D721Med (cell line): ENCODE data around the gene TMEM50A.
"Not testable (repeated sequence)": the region's sequence is repeated elsewhere in the genome, so short reads cannot be mapped to it uniquely, and the experiment has no call there.

ENCODE experiments used
- DNase-seq: peaks from one replicate; pipeline ENCODE4 v3.0.0; 2011; ENCODE audit warnings: low spot score; ENCODE audit not compliant: insufficient read length
- FAIRE-seq: peaks from 2 replicates; lab custom pipeline; 2011; peaks lifted over from hg19 to GRCh38; lab: Jason Lieb, UNC
- TF ChIP-seq, protein P1 (sequence below): IDR thresholded peaks from 2 replicates; pipeline ENCODE4 v1.5.1; 2012; ENCODE audit warnings: mild to moderate bottlenecking, control low read depth; ENCODE audit not compliant: insufficient read depth; ENCODE audit errors: missing control alignments

Gene TMEM50A

DNA sequence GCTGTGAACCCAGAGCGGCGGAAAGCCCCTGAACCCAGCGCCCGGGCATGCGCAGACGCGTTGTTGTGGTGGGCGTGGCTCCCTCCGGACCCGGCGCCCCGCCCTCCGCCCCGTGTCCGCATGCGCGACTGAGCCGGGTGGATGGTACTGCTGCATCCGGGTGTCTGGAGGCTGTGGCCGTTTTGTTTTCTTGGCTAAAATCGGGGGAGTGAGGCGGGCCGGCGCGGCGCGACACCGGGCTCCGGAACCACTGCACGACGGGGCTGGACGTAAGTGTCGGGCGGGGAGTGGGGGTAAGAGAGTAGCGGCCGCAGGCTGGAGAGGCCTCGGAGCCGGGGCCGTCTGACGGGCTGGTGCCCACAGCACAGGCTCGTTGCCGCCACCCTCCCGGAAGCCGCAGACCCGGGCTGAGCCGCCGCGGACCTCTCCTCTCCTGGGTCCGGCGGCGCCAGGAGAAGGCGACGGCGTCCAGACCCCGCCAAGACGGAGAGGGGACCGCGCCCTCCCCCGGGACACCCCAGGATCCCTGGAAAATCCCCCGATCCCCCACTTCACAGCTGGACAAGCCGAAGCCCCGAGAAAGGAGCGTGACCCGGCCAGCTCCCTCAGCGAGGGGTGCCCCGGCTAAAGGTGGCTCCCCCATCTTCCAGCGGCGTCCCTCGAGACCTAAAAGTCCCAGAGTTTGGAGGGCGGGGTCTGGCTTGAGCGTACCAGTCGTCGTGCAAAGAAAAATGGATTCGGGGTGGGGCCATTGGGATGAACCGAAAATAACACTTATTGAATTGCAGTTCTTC, at the start of gene TMEM50A:
TMEM50A (plus strand) TSS at position 147 of the 794 bp plus-strand sequence. CDS start 2,153 bp downstream, outside the sequence.
- peak; percentile 56 for DNase-seq
- TF ChIP-seq, protein P1, sequence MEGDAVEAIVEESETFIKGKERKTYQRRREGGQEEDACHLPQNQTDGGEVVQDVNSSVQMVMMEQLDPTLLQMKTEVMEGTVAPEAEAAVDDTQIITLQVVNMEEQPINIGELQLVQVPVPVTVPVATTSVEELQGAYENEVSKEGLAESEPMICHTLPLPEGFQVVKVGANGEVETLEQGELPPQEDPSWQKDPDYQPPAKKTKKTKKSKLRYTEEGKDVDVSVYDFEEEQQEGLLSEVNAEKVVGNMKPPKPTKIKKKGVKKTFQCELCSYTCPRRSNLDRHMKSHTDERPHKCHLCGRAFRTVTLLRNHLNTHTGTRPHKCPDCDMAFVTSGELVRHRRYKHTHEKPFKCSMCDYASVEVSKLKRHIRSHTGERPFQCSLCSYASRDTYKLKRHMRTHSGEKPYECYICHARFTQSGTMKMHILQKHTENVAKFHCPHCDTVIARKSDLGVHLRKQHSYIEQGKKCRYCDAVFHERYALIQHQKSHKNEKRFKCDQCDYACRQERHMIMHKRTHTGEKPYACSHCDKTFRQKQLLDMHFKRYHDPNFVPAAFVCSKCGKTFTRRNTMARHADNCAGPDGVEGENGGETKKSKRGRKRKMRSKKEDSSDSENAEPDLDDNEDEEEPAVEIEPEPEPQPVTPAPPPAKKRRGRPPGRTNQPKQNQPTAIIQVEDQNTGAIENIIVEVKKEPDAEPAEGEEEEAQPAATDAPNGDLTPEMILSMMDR, result no peak
- no peak for FAIRE-seq

DNA sequence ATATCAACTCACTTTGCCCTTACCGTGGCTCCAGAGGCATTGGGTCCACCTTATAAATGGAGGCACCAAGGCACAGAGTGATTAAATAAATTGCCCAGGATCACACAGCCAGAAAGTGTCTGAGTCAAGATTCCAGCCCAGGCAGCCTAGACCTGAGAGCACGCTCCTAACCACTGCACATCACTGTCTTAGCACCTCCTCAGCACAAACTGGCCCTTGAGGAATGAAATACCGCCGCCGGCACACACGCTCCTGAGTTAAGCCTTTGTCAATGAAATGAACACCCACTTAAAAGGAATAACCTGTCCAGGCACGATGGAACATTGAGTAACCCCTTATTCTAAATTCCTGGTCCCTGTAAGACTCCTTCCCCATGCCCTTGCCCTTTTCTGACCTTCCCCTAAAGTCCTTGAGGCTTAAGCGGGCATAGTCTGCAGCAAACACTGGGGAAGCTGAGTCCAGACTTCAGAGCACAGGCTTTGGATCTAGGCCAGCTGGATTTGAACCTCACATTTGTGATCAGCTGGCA, 49.5 kb upstream of the TMEM50A start:
- DNase-seq, FAIRE-seq: not testable (repeated sequence)

DNA sequence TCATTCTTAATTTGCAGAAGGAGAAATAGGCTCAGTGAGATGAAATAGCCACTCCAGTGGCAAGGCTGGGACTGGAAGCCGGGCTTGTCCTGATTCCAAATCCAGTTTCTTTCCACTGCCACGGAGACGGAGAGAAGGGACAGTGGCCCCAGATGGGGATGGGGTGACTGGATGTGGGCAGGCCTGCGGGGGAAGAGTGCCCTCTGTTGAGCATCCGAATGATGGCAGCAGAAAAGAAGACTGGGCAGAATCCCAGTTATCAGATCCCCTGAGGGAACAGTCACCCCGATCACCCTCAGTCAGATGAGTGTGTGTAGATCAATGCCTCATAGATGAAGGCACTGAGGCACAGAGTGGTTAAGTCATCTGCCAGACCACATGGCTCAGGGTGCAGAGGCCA, 48.1 kb upstream of the TMEM50A start:
- not testable (repeated sequence) for FAIRE-seq, DNase-seq
- TF ChIP-seq, protein P1, result peak; percentile 8

DNA sequence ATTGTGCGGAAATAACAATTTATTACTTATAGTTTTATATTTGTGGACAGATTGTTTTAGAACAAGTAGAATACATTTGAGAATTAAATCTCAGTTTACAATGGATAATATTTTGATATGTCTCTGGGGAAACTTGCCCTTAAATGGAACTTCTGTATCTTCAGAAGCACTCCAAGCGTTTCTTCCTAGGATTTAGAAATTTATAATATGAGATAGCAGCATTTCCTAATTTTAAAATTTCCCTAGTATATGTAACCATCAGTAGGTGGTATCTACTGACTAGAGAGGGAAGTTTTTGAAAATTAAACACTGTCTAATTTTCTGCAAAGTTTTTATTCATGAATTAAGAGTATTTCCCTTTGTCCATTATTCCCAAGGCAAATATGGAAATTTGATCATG, 44.7 kb upstream of the TMEM50A start:
- not testable (repeated sequence) for FAIRE-seq, DNase-seq

DNA sequence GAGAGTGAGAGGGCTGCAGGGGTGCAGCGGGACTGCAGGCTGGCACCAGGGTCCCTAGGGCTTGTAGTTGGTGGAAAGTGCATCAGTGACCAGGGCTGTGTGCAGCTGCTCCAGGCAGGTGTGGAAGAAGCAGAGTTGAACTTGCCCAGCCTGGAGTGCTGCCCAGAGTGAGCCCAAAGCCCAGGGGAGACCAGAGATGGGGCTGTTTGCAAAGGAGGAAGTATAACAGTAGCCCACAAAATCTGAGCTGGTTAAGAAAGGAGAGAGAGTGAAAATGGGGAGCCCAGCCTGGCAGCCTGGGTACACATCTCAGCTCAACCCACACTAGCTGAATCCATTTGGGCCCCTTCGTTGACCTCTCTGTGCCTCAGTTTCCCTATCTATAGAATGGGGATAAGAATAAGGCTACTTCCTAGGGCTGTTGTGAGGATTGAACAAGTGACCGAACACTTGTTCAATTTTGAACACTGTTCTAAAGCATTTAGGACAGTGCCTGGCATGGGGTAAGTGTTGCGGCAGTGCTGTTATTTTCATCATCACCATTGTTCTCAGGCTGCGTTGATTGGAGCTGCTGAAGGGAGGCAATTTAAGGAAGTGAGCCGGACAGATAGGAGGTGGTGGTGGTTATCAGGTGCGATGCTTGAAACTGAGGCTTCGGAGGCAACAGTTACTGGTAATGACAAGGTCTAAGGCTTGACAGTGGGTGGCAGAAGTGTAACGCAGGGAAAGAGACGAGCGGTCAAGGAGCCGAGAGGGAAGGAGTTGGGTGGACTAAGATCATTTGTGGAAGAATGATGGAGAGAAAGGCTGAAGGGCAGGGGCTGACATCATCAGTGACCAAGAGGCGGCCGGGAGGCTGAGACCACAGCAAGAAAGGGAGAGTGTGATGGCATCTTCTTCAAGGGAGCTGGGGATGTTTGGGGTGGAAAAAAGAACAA, 43.0 kb upstream of the TMEM50A start:
- FAIRE-seq, DNase-seq: not testable (repeated sequence)

DNA sequence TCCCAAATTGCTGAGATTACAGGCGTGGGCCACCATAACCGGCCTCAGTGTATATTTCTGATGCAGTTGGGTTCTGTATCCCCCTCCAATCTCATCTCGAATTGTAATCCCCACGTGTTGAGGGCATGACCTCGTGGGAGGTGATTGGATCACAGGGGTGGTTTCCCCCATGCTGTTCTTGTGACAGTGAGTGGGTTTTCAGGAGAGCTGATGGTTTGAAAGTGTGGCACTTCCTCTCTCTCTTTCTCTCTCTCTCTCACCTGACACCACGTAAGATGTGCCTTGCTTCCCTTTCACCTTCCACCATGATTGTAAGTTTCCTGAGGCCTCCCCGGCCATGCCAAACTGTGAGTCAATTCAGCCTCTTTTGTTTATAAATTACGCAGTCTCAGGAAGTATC, 41.6 kb upstream of the TMEM50A start:
- FAIRE-seq, DNase-seq: not testable (repeated sequence)

DNA sequence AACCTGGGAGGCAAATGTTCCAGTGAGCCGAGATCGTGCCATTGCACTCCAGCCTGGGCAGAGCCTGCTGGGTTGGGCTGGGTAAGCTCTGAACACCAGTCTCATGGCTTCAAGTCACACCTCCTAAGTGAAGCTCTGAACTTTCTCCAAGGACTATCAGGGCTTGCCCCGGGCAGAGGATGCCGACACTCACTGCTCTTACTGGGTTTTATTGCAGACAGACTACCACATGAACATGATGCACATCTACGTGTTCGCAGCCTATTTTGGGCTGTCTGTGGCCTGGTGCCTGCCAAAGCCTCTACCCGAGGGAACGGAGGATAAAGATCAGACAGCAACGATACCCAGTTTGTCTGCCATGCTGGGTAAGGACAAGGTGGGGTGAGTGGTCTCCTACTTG, 37.4 kb upstream of the TMEM50A start:
- not testable (repeated sequence) for FAIRE-seq, DNase-seq

DNA sequence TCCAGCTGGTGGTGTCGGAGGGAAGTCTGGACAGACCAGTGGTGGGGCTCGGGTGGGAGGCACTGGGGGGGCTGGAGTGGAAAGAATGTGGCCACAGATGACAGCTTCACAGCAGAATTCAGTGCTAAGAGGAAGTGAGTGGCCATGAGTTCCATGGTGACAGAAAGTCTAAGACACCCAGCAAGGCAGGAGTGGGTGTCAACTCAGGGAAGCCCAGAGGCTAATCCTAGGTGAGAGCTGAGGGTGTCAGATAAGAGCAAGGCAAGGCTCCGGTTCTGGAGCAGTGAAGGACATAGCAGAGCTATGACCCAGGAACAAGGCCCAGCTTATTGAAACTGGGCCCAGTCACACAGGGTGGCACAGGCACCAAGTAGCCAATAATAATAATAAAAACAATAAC, 35.8 kb upstream of the TMEM50A start:
- DNase-seq, FAIRE-seq: not testable (repeated sequence)

DNA sequence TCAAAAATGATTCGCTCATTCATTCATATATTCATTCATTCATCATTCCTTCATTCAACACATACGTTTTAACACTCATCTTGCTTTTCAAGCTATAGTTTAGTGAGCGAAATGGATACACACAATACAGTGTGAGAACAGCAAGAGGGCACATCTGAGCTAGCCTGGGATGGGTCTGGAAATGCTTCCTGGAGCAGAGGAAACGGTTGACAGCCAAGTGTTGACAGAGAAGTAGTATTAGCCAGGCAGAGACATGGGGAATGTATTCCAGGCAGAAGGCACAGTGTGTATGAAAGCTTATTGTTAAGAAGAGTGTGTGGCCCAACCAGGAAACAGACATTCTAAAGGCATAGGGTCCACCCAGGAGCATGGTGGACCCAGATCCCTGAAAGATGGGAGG, 33.2 kb upstream of the TMEM50A start:
- DNase-seq, FAIRE-seq: not testable (repeated sequence)

DNA sequence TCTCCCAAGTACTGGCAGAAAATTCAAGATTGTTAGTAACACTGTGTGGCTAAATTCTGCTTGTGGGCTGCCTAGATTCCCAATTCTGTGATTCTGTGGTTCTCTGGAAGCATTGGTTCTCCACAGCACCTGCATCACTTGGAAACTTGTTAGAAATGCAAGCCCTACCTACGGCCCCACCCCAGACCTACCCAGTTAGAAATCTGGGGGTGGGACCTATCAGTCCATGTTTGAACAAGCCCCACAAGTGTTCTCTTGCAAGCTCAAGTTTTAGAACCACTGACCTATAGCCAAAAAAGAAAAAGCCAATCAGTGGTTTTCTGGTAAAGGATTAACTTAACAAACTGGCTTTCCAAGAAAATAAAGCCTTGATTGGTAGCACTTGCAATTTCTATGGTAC, 30.0 kb upstream of the TMEM50A start:
- not testable (repeated sequence) for DNase-seq, FAIRE-seq

DNA sequence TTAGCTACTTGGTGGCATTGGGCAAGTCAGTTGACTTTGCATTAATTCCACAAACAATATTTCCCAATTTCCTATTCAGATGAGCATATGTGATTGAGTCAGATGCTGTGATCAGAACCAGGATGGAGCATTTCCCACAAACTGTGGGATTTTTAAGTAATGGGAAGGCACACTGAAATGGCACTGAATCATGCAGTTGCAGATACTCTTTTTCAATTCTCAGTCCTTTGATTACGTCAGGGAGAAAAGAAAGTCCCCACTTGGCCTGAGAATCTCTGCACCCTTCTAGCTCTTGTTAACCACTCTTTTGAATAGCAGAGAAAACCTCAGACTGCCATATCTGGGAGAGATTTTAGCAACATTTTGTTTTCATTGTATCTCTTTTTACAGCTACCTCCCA, 29.0 kb upstream of the TMEM50A start:
- DNase-seq, FAIRE-seq: not testable (repeated sequence)

DNA sequence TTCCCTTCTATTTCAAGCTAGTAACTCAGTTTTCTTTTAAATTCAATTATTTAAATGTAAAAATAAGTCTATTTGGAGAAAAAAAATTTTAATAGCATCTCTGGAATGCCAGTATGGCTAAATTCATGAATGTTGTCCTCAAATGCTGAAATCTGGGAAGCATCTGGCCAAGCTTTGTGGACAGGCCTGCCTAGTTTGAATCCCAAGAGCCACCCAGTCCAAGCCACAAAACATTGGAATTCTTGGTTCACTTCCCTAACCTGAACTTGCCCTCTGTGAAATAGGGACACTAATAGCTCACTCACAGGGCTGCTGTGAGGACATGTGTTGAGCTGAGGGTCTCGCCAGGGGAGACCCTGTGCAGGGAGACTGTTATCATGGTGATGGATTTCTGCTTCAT, 28.6 kb upstream of the TMEM50A start:
- not testable (repeated sequence) for FAIRE-seq, DNase-seq

DNA sequence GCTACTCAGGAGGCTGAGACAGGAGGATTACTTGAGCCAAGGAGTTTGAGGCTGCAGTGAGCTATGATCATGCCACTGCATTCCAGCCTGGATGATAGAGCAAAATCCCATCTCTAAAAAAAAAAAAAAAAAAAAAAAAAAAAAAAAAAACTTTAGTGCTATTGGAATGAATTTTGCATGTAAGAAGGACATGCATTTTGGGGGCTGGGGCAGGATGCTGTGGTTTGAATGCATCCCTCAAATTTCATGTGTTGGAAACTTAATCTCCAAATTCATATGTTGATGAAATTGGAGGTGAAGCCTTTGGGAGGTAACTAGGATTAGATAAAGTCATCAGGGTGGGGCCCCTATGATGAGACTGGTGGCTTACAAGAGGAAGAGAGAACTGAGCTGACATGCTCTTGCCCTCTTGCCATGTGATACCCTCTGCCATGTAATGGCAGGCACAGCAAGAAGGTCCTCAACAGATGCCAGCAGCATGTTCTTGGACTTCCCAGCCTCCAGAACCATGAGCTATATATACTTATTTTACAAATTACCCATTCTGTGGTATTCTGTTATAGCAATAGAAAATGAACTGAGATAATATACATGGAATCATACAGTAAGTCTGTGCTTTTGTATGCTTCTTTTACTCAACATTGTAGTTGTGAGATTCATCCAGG, 25.2 kb upstream of the TMEM50A start:
- not testable (repeated sequence) for FAIRE-seq, DNase-seq

DNA sequence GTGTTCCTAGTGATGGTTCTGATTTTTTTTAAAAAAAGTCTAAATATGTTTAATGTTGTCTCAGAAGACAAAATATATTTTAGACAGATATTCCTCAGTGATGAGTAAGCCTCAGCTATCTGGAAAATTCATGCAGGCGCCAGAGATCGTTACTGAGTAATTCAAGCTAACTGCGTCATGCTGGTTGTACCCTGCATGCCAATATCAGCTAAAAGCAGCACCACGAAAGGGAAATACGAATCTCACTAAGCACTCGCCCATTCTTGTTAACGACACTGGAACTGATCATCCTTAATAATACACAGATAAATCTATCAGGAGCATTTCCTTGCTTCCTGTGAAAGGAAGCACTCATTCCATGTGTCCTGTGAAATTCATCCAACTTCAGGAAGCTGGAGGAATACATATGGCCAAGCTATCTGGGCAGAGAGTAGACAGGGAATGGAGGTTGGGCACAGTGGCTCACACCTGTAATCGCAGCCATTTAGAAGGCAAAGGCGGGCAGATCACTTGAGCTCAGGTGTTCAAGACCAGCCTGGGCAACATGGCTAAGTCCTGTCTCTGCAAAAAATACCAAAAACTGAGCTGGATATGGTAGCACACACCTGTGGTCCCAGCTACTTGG, 17.7 kb upstream of the TMEM50A start:
- DNase-seq, FAIRE-seq: not testable (repeated sequence)

DNA sequence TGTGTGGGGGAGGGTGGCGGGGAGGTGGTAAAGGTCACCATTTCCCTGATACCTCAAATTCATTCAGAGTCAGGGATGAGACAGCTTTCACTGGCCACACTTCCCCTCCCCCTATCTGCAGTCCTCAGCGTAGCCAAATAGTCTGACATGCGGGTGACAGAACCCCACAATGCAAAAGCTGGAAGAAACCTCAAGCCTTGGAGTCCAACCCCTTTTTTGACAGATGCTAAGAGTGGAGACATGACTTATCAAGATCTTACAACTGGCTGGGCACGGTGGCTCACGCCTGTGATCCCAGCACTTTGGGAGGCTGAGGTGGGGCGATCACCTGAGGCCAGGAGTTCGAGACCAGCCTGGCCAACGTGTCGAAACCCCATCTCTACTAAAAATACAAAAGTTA, 16.0 kb upstream of the TMEM50A start:
- FAIRE-seq, DNase-seq: not testable (repeated sequence)

DNA sequence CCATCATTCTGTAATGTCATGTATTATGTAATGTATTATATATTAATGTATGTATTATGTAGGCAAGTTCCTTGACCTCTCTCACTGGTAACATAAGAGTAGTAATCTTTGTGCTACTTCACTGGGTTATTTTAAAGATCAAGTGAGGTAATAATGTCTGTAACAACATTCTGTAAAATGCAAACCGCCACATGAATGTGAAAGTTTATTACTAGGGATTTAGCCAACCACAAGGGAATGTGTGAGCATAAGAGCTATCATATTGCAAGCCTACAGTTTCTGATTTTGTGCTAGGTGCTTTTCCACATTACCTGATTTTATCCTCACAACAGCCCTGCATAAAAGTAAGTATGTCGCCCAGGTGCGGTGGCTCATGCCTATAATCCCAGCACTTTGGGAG, 13.7 kb upstream of the TMEM50A start:
- FAIRE-seq, DNase-seq: not testable (repeated sequence)
